CD14-positive monocyte (primary cell): ENCODE data around the gene TRIOBP. TPM values are rescaled to one million over a fixed set of nuclear protein-coding genes. Genes with fewer than 3 reads are reported as not detected.

Experiments used
- DNase-seq, 3 donors: peaks; one replicate each; pipeline ENCODE4 v3.0.0-alpha.2; 2011 to 2022
- H2AFZ ChIP-seq: 2 replicates; pipeline ENCODE4 v1.6.0; 2012; ENCODE audit warnings: mild to moderate bottlenecking, low read depth, low read length, inconsistent platforms; ENCODE audit not compliant: insufficient read depth, poor library complexity, severe bottlenecking
- H3K27ac ChIP-seq, 2 donors: 1 replicate in 1 of 2; 2 replicates in 1 of 2; pipeline ENCODE4 v1.5.1; 2012 to 2013; ENCODE audit warnings: low read length in 2 of 2, control low read depth in 1 of 2, inconsistent platforms in 1 of 2, low read depth in 1 of 2, mild to moderate bottlenecking in 1 of 2
- H3K27me3 ChIP-seq, 2 donors: one replicate each; pipeline versions ENCODE4 v1.6.0 to v1.6.1; 2011 to 2013; ENCODE audit warnings: low read length in 2 of 2; ENCODE audit not compliant: control insufficient read depth in 2 of 2, insufficient read depth in 2 of 2
- H3K36me3 ChIP-seq, 2 donors: replicated peaks in 1 of 2; 1 replicate in 1 of 2; 2 replicates in 1 of 2; pipeline versions ENCODE4 v1.5.1 to v1.6.1; 2012 to 2013; ENCODE audit warnings: low read length in 2 of 2, control low read depth in 1 of 2, inconsistent platforms in 1 of 2, mild to moderate bottlenecking in 1 of 2; ENCODE audit not compliant: insufficient read depth in 2 of 2, control insufficient read depth in 1 of 2
- H3K4me1 ChIP-seq, 2 donors: 1 replicate in 1 of 2; 2 replicates in 1 of 2; pipeline versions ENCODE4 v1.5.1 to v1.6.1; 2012 to 2013; ENCODE audit warnings: low read length in 2 of 2, control low read depth in 1 of 2, inconsistent platforms in 1 of 2, mild to moderate bottlenecking in 1 of 2, moderate library complexity in 1 of 2; ENCODE audit not compliant: insufficient read depth in 2 of 2, control insufficient read depth in 1 of 2
- H3K4me2 ChIP-seq: replicated peaks from 2 replicates; pipeline ENCODE3; 2012; ENCODE audit warnings: low read length, moderate library complexity, mild to moderate bottlenecking; ENCODE audit not compliant: poor library complexity, severe bottlenecking; ENCODE audit errors: extremely low read depth
- H3K4me3 ChIP-seq, 3 experiments: fragments of 200-600 bp in 1 of 3; sonication (generic) in 1 of 3; replicated peaks in 1 of 3; 1 replicate in 2 of 3; 2 replicates in 1 of 3; pipeline ENCODE4 v1.5.1; 2011 to 2013; ENCODE audit warnings: low read length in 3 of 3, mild to moderate bottlenecking in 3 of 3, control low read depth in 2 of 3, low read depth in 2 of 3, inconsistent platforms in 1 of 3, moderate library complexity in 1 of 3
- H3K79me2 ChIP-seq: 2 replicates; pipeline ENCODE4 v1.6.0; 2012; ENCODE audit warnings: mild to moderate bottlenecking, control low read depth, inconsistent platforms, low read length, moderate library complexity; ENCODE audit not compliant: insufficient read depth
- H3K9ac ChIP-seq: 2 replicates; pipeline ENCODE4 v1.6.0; 2017; ENCODE audit warnings: low read length, mild to moderate bottlenecking; ENCODE audit not compliant: insufficient read depth, poor library complexity, severe bottlenecking
- H3K9me3 ChIP-seq, 2 donors: replicated peaks in 1 of 2; 1 replicate in 1 of 2; 2 replicates in 1 of 2; pipeline versions ENCODE4 v1.5.1 to v1.6.1; 2012 to 2013; ENCODE audit warnings: low read length in 2 of 2, control low read depth in 1 of 2; ENCODE audit not compliant: control insufficient read depth in 1 of 2, insufficient read depth in 1 of 2
- H4K20me1 ChIP-seq: 2 replicates; pipeline ENCODE4 v1.6.0; 2012; ENCODE audit warnings: mild to moderate bottlenecking, low read length, control low read depth, moderate library complexity; ENCODE audit not compliant: insufficient read depth
- H3K27ac Mint-ChIP-seq, 7 donors: one replicate each; pipeline ENCODE4 v1.8.0; 2020; ENCODE audit warnings: mild to moderate bottlenecking in 7 of 7, mixed read lengths in 7 of 7, moderate library complexity in 6 of 7, inconsistent platforms in 2 of 7
- H3K27me3 Mint-ChIP-seq, 3 donors: one replicate each; pipeline ENCODE4 v1.8.0; 2021 to 2022; ENCODE audit warnings: low read depth in 3 of 3, mild to moderate bottlenecking in 3 of 3, mixed read lengths in 3 of 3, moderate library complexity in 3 of 3, inconsistent platforms in 1 of 3
- H3K36me3 Mint-ChIP-seq, 2 donors: one replicate each; pipeline ENCODE4 v1.8.0; 2020; ENCODE audit warnings: mixed read lengths in 2 of 2, inconsistent platforms in 1 of 2, mild to moderate bottlenecking in 1 of 2
- H3K4me1 Mint-ChIP-seq: one replicate; pipeline ENCODE4 v1.8.0; 2020; ENCODE audit warnings: mild to moderate bottlenecking, mixed read lengths
- H3K4me3 Mint-ChIP-seq, 2 donors: one replicate each; pipeline ENCODE4 v1.8.0; 2020; ENCODE audit warnings: mild to moderate bottlenecking in 2 of 2, mixed read lengths in 2 of 2, moderate library complexity in 1 of 2
- H3K9me3 Mint-ChIP-seq, 7 donors: one replicate each; pipeline ENCODE4 v1.8.0; 2020 to 2022; ENCODE audit warnings: mixed read lengths in 7 of 7, mild to moderate bottlenecking in 6 of 7, moderate library complexity in 6 of 7, inconsistent platforms in 2 of 7
- CTCF ChIP-seq: fragments of 200-600 bp; IDR thresholded peaks from one replicate; pipeline ENCODE4 v1.8.0; 2022; ENCODE audit warnings: antibody characterized with exemption, mild to moderate bottlenecking
- WGBS: methylation state at CpG from one replicate; pipeline ENCODE4 v1.1.5; 2013; ENCODE audit warnings: missing lambda C conversion rate; ENCODE audit not compliant: insufficient coverage; 5-methylcytosine and 5-hydroxymethylcytosine counted together
- intact Hi-C, 2 donors: fragments of 100-400 bp; cut with micrococcal nuclease; formaldehyde crosslinking; loops; one replicate each; pipeline versions ENCODE4 v1.15.0 to v1.15.1; 2023
- polyA plus RNA-seq, 3 donors: library from polyadenylated mRNA; depleted of rRNA in 1 of 3; unstranded in 2 of 3; stranded (reverse) in 1 of 3; fragments of 300-500 nt in 2 of 3; fragments of >200 nt in 1 of 3; fragmentation: Illumina TruSeq in 2 of 3; gene quantifications; 1 replicate in 2 of 3; 2 replicates in 1 of 3; pipeline ENCODE4 v1.2.3, GENCODE V29; 2012 to 2021

The TRIOBP gene
- polyA plus RNA-seq, 3 donors: 43.0 to 46.6 (median 44.7) TPM

- H3K36me3 ChIP-seq: peaks cover 0 to 4% of the 10 kb centered on the region in 2 donors
- H3K9ac ChIP-seq: peak overlapping the region; percentile 61
- H2AFZ ChIP-seq: peak overlapping the region; percentile 48
- Mint-ChIP-seq H3K9me3 (peaks cover 0 to 2% (median 0%) of the 10 kb centered on the region in 7 donors), H3K27ac (peak overlapping the region; percentile 91 to 98 (median 98)), H3K4me3 (peak overlapping the region; percentile 50 to 82), H3K36me3 (peaks cover 5 to 17% of the 10 kb centered on the region in 2 donors), H3K4me1 (peaks cover 80% of the 10 kb centered on the region), H3K27me3 (peaks cover 0 to 7% (median 2%) of the 10 kb centered on the region in 3 donors)
- 63% methylated on average over 8 of the region's 12 CpGs for WGBS
- H3K79me2 ChIP-seq: peaks cover 13% of the 10 kb centered on the region
- H3K27ac ChIP-seq: peak overlapping the region; percentile 92 to 96
- peak overlapping the region; percentile 70 for H3K4me2 ChIP-seq
- H3K4me3 ChIP-seq: peak overlapping the region in 1 of 3 experiments; percentile 69
- no peaks in the 10 kb centered on the region for H4K20me1 ChIP-seq
- TF ChIP-seq CTCF: no peak
- no peaks in the 10 kb centered on the region for H3K9me3 ChIP-seq
- H3K27me3 ChIP-seq: no peaks in the 10 kb centered on the region
- intact Hi-C loops: loop anchor here in 1 of 2 donors (10.0 kb wide), 1 partner anchor 94 kb away; no protein-coding TSS in a partner anchor
- no peak for DNase-seq
- H3K4me1 ChIP-seq: peaks cover 76 to 95% of the 10 kb centered on the region in 2 donors
These were observed 42.2 kb downstream of the TRIOBP start for GRCh38 chr22:37739035-37739434.

- peaks cover 10 to 23% of the 10 kb centered on the region in 2 donors for H3K36me3 Mint-ChIP-seq
- Histone ChIP-seq H2AFZ (peak overlapping the region; percentile 48), H3K27me3 (no peaks in the 10 kb centered on the region), H3K27ac (peak overlapping the region; percentile 92 to 96), H3K4me3 (peak overlapping the region in 1 of 3 experiments; percentile 69), H3K79me2 (peaks cover 18% of the 10 kb centered on the region), H3K36me3 (peaks cover 0 to 4% of the 10 kb centered on the region in 2 donors), H4K20me1 (no peaks in the 10 kb centered on the region), H3K4me2 (peak overlapping the region; percentile 70), H3K4me1 (peaks cover 82 to 100% of the 10 kb centered on the region in 2 donors), H3K9ac (peak overlapping the region; percentile 61), H3K9me3 (no peaks in the 10 kb centered on the region)
- peaks cover 0 to 2% (median 0%) of the 10 kb centered on the region in 7 donors for H3K9me3 Mint-ChIP-seq
- DNase-seq: peak; percentile 84 to 95 (median 91)
- peaks cover 0 to 7% (median 2%) of the 10 kb centered on the region in 3 donors for H3K27me3 Mint-ChIP-seq
- H3K4me3 Mint-ChIP-seq: peak overlapping the region; percentile 56 to 82
- peaks cover 86% of the 10 kb centered on the region for H3K4me1 Mint-ChIP-seq
- intact Hi-C loops: loop anchor here (10.0 kb wide), 3 partner anchors 65 to 105 kb away; partner anchors contain the start of genes ANKRD54 (in 1 of the 2), EIF3L (in 1 of the 2) and LGALS1 (in 1 of the 2)
- H3K27ac Mint-ChIP-seq: peak overlapping the region; percentile 91 to 98 (median 98)
- WGBS: under 1% methylated on average over 15 of the region's 17 CpGs
- no peak for TF ChIP-seq CTCF
These were observed 42.8 kb downstream of the TRIOBP start for GRCh38 chr22:37739611-37740049.
